ENCODE results near the gene C2orf76.
"Not testable (repeated sequence)": the region's sequence is repeated elsewhere in the genome, so short reads cannot be mapped to it uniquely, and the experiment has no call there.

The C2orf76 gene

GRCh38 chr2:119366649-119367471 lies at the start of gene C2orf76, which contains the start of gene DBI:
TSS of gene C2orf76 (minus strand) at chr2:119366834. CDS start at chr2:119339959, 26,875 bp downstream.
TSS of gene DBI (plus strand) at chr2:119366977. CDS start at chr2:119367052, 75 bp downstream.
- DNase-seq: peak; percentile 82 to 88 (median 86)

DNA sequence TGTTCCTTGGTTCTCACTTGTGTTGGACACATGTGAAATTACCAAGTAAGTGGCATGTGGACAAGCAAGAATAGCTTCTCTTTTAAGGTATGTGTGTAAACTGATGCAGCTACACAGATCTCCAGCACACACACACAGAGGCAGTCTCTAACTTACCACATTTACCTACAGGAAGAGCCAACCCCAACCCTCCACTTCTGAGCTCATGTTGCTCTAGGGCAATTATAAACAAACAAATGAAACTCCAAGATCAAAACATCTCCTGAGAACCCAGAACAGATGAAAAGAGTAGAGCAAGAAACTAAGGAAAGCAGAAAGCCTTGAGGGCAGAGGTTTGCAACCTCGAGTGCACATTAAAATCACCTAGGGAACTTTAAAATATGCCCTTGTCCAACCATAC lies 49.0 kb upstream of the C2orf76 start:
- no peak for DNase-seq

- peak in 1 of 6 experiments; percentile 2 for DNase-seq
Measured at GRCh38 chr2:119414894-119415293, 48.3 kb upstream of the C2orf76 start.

DNA sequence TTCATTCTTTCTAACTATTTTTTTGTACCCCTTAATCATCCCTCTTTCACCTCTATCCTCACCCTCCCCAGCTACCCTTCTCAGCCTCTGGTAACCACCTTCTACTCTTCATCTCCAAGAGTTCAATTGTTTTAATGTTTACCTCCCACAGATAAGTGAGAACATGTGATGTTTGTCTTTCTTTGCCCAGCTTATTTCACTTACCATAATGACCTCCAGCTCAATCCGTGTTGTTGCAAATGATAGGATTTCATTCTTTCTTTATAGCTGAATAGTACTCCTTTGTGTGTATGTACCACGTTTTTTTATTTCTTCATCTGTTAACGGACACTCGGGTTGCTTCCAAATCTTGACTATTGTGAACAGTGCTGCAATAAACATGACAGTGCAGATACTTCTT lies 42.9 kb upstream of the C2orf76 start:
- no peak for DNase-seq

DNA sequence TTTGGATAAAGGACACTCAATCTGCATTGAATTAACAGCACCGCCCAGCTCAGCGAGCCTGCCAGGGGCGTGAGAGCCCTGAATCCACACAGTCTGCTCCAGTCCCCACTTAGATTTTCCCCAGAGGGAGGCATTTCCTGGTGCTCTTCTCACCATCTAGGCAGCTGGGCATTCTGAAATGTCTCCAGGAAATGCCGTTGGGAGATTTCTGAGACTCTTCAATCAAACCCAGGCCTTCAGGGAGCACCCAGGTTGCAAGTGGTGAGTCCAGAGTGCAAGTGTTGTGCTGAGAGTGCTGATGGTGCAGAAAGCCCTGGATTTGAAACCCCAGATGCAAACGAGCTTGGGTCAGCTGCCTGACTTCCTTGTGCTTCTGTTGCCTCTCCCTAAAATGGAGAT lies 41.6 kb upstream of the C2orf76 start:
- no peak for DNase-seq

GRCh38 chr2:119407430-119408220 lies 41.0 kb upstream of the C2orf76 start:
- peak in 3 of 6 experiments; percentile 12 to 27 (median 20) for DNase-seq

DNA sequence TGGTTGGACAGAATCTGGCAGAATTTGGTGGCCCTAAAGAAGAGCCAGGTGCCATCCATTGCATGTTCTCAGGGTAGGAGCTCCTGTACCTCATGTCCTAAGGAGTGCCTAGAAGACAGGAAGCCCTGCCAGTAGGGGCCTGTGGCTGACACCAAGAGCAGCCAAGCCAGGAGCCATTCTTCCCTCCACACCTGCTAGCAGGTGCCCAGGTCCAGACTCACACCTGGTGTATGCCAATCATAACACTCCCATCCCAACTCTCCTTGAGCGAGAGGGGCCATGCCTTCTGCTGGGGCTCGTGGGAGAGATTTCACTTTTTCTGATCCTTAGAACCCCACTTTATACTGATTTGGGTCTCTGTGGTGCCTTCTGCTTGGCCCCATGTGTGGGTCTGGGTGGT lies 38.5 kb upstream of the C2orf76 start:
- no peak for DNase-seq

DNA sequence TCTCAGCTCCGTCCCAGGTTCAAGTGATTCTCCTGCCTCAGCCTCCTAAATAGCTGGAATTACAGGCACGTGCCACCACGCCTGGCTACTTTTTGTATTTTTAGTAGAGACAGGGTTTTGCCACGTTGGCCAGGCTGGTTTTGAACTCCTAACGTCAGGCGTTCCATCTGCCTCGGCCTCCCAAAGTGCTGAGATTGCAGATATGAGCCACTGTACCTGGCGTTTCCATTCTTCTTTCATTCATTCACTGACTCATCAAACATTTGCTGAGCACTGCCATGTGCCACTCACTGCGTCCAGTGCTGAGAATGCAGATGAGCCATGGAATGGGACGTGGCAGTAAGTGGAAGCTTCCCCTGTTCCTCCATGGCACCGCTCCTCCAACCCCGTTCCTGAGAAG lies 37.0 kb upstream of the C2orf76 start:
- DNase-seq: not testable (repeated sequence)

DNA sequence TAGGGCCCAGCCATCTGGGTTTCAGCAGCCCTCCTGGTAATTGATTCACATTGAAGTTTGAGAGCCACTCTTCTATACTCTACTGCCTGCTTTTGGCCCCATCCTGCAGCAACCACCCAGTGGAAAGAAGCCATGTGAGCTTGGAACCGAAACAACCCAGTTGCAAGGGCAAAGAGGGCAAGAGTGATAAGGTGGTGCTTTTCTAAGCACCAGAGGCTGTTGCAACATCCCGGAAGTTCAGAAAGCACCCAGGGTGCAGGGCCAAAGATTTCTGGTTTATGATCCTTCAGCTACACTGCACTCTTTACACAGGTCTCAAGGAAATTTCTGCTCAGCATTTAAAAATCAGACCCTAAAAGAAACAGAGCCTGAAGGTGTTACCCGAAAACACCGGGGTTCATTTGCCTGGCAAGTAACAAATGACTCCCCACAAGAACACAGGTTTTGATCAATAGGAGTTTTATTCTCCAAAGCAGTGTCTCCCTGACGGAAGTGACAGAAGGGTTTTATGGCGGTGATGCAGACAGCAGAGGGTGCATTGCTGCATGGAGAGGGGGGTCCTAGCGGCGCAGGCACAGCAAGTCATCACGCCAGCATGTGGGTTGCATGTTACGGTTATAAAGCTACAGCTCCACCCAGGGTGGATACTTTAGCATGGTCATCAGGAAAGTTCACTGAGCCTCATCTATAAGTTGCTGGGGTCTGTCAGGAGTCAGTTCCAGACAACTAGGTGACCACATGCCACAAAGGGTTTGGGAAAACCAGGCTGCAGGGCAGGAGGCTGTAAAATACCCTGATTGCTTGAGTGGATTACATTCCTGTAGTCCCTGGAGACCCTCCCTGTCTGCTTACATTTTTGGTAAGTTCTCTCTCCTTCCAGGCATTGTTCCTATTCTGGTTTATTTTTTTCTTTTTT lies 36.3 kb upstream of the C2orf76 start:
- no peak for DNase-seq

GRCh38 chr2:119402106-119402505 lies 35.5 kb upstream of the C2orf76 start:
- DNase-seq: no peak

DNA sequence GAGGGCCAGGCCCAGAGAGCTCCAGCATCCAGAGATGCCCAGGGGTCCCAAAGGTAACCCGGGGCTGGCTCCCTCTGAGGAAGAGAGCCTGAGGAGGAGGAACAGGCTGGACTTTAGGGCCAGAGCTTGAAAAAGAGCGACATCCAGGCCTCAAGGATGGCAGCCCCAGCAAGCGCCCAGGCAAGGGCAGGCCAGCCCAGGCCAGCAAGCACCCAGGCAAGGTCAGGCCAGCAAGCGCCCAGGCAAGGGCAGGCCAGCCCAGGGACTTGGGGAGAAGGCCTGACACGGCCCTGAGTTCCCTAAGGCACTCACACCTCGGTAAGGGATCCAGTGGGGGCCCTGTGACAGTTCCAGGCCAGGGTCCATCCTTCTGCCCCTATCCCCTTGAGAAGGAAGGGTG lies 30.6 kb upstream of the C2orf76 start:
- DNase-seq: no peak

DNA sequence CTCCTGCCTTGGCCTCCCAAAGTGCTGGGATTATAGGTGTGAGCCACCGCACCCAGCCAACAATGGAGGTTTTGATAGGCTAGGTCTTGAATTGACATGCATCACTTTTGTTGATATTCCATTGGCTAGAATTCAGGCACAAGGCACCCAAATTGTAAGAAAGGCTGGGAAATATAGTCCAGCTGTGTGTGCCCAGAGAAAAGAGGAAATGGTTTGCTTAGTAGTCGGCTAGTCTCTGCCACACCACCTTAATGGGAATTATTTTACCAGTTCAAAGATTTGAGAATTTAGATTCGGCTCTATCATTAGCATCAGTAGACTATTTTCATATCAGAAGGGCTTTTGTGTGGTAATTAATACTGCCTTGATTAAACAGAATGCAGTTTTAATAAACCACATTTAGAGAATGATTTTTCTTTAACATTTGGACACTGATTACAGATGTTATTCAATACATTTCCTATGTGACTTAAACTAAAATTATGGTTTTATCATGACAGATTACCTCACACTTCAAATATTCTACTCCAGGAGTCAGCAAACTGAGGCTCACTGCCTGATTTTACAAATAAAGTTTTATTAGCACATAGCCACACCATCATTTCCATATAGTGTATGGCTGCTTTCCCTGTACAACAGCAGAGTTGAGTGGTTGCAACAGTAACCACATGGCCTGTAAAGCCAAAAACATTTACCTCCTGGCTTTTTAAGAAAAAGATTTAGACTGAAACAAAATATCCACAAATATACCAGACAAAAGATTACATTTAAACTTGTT lies 27.5 kb upstream of the C2orf76 start:
- DNase-seq: no peak

- no peak for DNase-seq
Measured at GRCh38 chr2:119389615-119390306, 23.1 kb upstream of the C2orf76 start.

GRCh38 chr2:119387381-119388129 lies 20.9 kb upstream of the C2orf76 start:
- DNase-seq: no peak

- no peak for DNase-seq
Measured at GRCh38 chr2:119385466-119385865, 18.8 kb upstream of the C2orf76 start.

- DNase-seq: no peak
Measured at GRCh38 chr2:119384971-119385370, 18.3 kb upstream of the C2orf76 start.

- no peak for DNase-seq
Measured at GRCh38 chr2:119383410-119384140, 16.9 kb upstream of the C2orf76 start.

- DNase-seq: no peak
Measured at GRCh38 chr2:119378566-119378965, 11.9 kb upstream of the C2orf76 start.

GRCh38 chr2:119377993-119378345 lies 11.3 kb upstream of the C2orf76 start:
- no peak for DNase-seq
